GM21515 (cell line): ENCODE results near the gene NEAT1.
"Not testable (repeated sequence)": the region's sequence is repeated elsewhere in the genome, so short reads cannot be mapped to it uniquely, and the experiment has no call there.

Experiments
- ATAC-seq: cut with Tn5 transposase; IDR thresholded peaks from one replicate; pipeline ENCODE4 v1.9.1; 2021; ENCODE audit not compliant: unreplicated experiment

NEAT1 gene

GRCh38 chr11:65448418-65449105 lies 26.0 kb downstream of the NEAT1 start:
- ATAC-seq = no peak

GRCh38 chr11:65451301-65451700 lies 28.7 kb downstream of the NEAT1 start:
- not testable (repeated sequence) for ATAC-seq

GRCh38 chr11:65452259-65452658 lies 29.7 kb downstream of the NEAT1 start:
- ATAC-seq = not testable (repeated sequence)

GRCh38 chr11:65452806-65453490 lies 30.4 kb downstream of the NEAT1 start:
- no peak for ATAC-seq

- ATAC-seq = no peak
Measured at GRCh38 chr11:65454311-65454695, 31.7 kb downstream of the NEAT1 start.

GRCh38 chr11:65454696-65455456 lies 32.3 kb downstream of the NEAT1 start:
- ATAC-seq = peak; percentile 79

- ATAC-seq = no peak
Measured at GRCh38 chr11:65456418-65456817, 33.8 kb downstream of the NEAT1 start.

- ATAC-seq = no peak
Measured at GRCh38 chr11:65459552-65459951, 37.0 kb downstream of the NEAT1 start.

GRCh38 chr11:65465471-65465870 lies 42.9 kb downstream of the NEAT1 start:
- not testable (repeated sequence) for ATAC-seq

- ATAC-seq = not testable (repeated sequence)
Measured at GRCh38 chr11:65467306-65467705, 44.7 kb downstream of the NEAT1 start.

- no peak for ATAC-seq
Measured at GRCh38 chr11:65468874-65469333, 46.3 kb downstream of the NEAT1 start.

- ATAC-seq = no peak
Measured at GRCh38 chr11:65470433-65471049, 47.9 kb downstream of the NEAT1 start.

- ATAC-seq = no peak
Measured at GRCh38 chr11:65471447-65471891, 48.9 kb downstream of the NEAT1 start.

GRCh38 chr11:65472588-65473277 lies 50.1 kb downstream of the NEAT1 start:
- ATAC-seq = not testable (repeated sequence)

- ATAC-seq = no peak
Measured at GRCh38 chr11:65473278-65473860, 50.8 kb downstream of the NEAT1 start.

- ATAC-seq = no peak
Measured at GRCh38 chr11:65474864-65475263, 52.3 kb downstream of the NEAT1 start.

- ATAC-seq = no peak
Measured at GRCh38 chr11:65476632-65477148, 54.1 kb downstream of the NEAT1 start.

GRCh38 chr11:65477149-65477965 lies 54.8 kb downstream of the NEAT1 start:
- peak; percentile 78 for ATAC-seq
